Subcutaneous adipose tissue (tissue), 4 donors: ENCODE results near the gene SMAD4. TPM values are rescaled to one million over a fixed set of nuclear protein-coding genes. Genes with fewer than 3 reads are reported as not detected.

ENCODE experiments used
- total RNA-seq, 4 donors: library from RNA; depleted of rRNA; stranded (reverse); fragments of >200 nt; gene quantifications; one replicate each; pipeline ENCODE4 v1.1.0, GENCODE V29; 2016
- TF ChIP-seq, protein P1 (sequence below): fragments of 450-650 bp; IDR thresholded peaks from one replicate; pipeline ENCODE4 v1.5.1; 2016; ENCODE audit warnings: low read depth, mild to moderate bottlenecking, control low read depth, antibody characterized with exemption, moderate library complexity

The SMAD4 gene
- total RNA-seq, 4 donors from 2014 or later: 73.1 to 89.3 (median 86.6) TPM

DNA sequence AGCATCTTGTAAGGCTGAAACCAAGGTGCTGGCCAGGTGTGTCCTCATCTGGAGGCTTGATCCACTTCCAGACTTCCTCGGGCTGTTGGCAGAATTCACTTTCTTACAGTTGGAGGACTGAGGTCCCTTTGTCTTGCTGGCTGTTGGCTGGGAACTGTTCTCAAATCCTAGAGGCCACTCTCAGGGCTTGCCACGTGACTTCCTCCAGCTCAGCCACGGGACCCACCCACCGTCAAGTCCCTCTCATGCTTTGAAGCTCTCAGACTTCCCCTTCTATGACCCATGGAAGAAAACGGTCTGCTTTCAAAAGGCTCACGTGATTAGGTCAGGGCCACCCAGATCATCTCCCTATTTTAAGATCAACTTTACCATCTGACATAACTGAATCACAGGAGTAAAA lies 77.1 kb downstream of the SMAD4 start:
- TF ChIP-seq, protein P1, sequence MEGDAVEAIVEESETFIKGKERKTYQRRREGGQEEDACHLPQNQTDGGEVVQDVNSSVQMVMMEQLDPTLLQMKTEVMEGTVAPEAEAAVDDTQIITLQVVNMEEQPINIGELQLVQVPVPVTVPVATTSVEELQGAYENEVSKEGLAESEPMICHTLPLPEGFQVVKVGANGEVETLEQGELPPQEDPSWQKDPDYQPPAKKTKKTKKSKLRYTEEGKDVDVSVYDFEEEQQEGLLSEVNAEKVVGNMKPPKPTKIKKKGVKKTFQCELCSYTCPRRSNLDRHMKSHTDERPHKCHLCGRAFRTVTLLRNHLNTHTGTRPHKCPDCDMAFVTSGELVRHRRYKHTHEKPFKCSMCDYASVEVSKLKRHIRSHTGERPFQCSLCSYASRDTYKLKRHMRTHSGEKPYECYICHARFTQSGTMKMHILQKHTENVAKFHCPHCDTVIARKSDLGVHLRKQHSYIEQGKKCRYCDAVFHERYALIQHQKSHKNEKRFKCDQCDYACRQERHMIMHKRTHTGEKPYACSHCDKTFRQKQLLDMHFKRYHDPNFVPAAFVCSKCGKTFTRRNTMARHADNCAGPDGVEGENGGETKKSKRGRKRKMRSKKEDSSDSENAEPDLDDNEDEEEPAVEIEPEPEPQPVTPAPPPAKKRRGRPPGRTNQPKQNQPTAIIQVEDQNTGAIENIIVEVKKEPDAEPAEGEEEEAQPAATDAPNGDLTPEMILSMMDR: no peak

DNA sequence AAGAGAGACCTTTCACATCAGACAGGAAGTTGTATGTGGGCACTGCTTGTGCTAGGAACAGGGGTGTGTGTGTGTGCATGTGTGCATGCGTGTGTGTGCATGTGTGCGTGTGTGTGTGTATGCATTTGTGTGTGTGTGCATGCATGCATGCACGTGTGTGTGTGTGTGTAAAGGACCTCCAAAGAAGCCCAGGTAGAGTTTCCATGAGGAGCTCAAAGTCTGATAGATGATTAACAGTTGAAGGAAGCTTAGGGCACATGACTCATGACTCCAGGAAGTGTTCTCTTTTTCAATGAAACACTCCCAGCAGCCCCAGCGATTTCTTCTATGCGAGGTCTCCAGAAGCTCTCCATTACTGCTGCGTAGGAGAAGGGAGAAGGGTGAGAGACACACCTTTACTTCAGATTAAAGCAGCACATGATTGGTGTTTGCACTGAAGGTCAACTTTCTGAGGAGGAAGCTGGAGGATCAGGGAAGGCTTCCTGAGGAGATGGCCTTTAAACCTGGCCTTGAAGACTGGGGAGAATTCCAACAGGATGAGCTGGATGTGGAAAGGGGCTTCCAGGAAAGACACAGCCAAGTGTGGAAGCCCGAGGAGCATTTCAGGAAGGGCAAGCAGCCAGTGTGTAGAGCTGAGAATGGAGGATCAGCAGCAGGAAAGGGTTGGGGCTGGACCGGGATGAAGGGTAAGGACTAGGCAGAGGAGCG lies 77.7 kb downstream of the SMAD4 start:
- TF ChIP-seq, protein P1: no peak

- TF ChIP-seq, protein P1: no peak
Observed at GRCh38 chr18:51108330-51108729, 78.3 kb downstream of the SMAD4 start.

GRCh38 chr18:51110073-51110797 lies 80.2 kb downstream of the SMAD4 start:
- TF ChIP-seq, protein P1: no peak

DNA sequence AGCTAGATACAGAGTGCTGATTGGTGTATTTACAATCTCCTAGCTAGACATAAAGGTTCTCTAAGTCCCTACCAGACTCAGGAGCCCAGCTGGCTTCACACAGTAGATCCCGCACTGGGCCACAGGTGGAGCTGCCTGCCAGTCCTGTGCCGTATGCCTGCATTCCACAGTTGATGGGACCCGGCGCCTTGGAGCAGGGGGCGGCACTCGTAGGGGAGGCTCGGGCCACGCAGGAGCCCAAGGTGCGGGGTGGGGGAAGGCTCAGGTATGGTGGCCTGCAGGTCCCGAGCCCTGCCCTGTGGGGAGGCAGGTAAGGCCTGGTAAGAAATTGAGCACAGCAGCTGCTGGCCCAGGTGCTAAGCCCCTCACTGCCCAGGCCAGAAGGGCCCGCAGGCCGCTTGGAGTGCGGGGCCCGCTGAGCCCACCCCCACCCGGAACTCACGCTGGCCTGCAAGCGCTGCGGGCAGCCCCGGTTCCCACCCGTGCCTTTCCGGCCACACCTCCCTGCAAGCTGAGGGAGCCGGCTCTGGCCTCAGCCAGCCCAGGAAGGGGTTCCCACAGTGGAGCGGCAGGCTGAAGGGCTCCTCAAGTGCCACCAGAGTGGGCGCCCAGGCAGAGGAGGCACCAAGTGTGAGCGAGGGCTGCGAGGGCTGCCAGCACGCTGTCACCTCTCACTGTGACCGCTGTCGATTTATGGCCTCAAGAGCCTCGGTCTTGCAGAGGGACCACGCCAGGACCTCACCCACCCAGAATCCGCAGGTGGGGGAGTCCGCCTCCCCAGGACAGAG lies 91.0 kb downstream of the SMAD4 start:
- TF ChIP-seq, protein P1: no peak

GRCh38 chr18:51121597-51121857 lies 91.5 kb downstream of the SMAD4 start:
- TF ChIP-seq, protein P1: no peak
